ENCODE measurements around the gene SH3BP4.

GRCh38 chr2:234988491-234988890 lies 36.7 kb downstream of the SH3BP4 start:
- TF ChIP-seq CTCF (IDR thresholded peaks at IDR 0.05) (no peak), POLR2A (IDR thresholded peaks at IDR 0.05) (no peak)

Measured in Peyer's patch (tissue), 4 donors.